ENCODE results near the gene ATE1. TPM values are rescaled to one million over a fixed set of nuclear protein-coding genes. Genes with fewer than 3 reads are reported as not detected.
"Not testable (repeated sequence)": the region's sequence is repeated elsewhere in the genome, so short reads cannot be mapped to it uniquely, and the experiment has no call there.

The ATE1 gene
- total RNA-seq, 1 donor from 2014 or later: 34.4 TPM

DNA sequence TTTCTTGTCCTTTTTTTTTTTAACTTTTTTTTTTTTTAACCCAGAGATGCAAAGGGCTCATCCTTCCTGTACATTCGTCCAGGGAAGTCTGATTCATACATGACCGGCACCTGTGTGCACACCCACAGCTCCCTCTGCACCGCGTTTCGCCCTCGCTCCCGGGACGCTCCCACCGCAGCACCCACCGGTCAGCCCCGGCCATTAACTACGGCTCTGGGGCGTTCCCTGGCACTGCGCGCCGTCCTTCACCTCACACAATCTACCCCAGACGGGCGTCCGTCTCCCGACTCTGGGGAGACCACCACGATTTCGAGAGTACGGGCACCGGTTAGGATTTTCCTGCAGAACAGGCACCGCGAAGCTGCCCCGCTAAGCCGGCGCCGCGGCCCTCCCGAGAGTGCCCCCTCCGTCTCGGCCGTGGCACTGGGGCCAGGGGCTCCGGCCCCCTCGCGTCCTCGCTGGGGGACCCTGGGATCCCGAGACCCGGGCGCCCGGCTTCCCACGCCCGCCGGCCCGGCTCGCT is 452 bp downstream of the ATE1 start:
- TF ChIP-seq CTCF (IDR thresholded peaks at IDR 0.05; ENCODE audit: borderline replicate concordance): no peak
- intact Hi-C loops (cut with micrococcal nuclease): no loop called here

GRCh38 chr10:121926671-121927317 is 1.0 kb downstream of the ATE1 start:
- intact Hi-C loops (cut with micrococcal nuclease): no loop called here
- peak overlapping the region; percentile 90 for H3K4me3 ChIP-seq
- H3K4me1 ChIP-seq: peaks cover 54% of the 10 kb centered on the region

More for the DNA sequence above, 452 bp downstream of the ATE1 start:
- H3K4me3 ChIP-seq: peak overlapping the region; percentile 90
- H3K36me3 ChIP-seq: peaks cover 7% of the 10 kb centered on the region
- H3K27ac ChIP-seq (replicated peaks): peak overlapping the region; percentile 98
- peak; percentile 60 for DNase-seq
- H3K9me3 ChIP-seq (replicated peaks): no peaks in the 10 kb centered on the region
- peaks cover 51% of the 10 kb centered on the region for H3K4me1 ChIP-seq
- no peaks in the 10 kb centered on the region for H3K27me3 ChIP-seq (ENCODE audit: low read depth)

GRCh38 chr10:121926157-121926556 is 1.7 kb downstream of the ATE1 start:
- Histone ChIP-seq H3K4me1 (peaks cover 60% of the 10 kb centered on the region), H3K4me3 (peak overlapping the region; percentile 90), H3K27ac (replicated peaks) (peak overlapping the region; percentile 98), H3K36me3 (peaks cover 7% of the 10 kb centered on the region), H3K9me3 (replicated peaks) (no peaks in the 10 kb centered on the region), H3K27me3 (ENCODE audit: low read depth) (no peaks in the 10 kb centered on the region)
- no peak for TF ChIP-seq CTCF (IDR thresholded peaks at IDR 0.05; ENCODE audit: borderline replicate concordance)
- intact Hi-C loops (cut with micrococcal nuclease): no loop called here
- no peak for DNase-seq

More at GRCh38 chr10:121926671-121927317, 1.0 kb downstream of the ATE1 start:
- H3K27ac ChIP-seq (replicated peaks): peak overlapping the region; percentile 98
- no peak for DNase-seq
- peaks cover 7% of the 10 kb centered on the region for H3K36me3 ChIP-seq
- H3K27me3 ChIP-seq (ENCODE audit: low read depth): no peaks in the 10 kb centered on the region
- no peak for TF ChIP-seq CTCF (IDR thresholded peaks at IDR 0.05; ENCODE audit: borderline replicate concordance)
- H3K9me3 ChIP-seq (replicated peaks): no peaks in the 10 kb centered on the region

GRCh38 chr10:121921238-121921931 is 6.4 kb downstream of the ATE1 start:
- peak overlapping the region; percentile 52 for H3K27ac ChIP-seq (replicated peaks)
- peaks cover 47% of the 10 kb centered on the region for H3K4me1 ChIP-seq
- intact Hi-C loops (cut with micrococcal nuclease): no loop called here
- H3K36me3 ChIP-seq: peaks cover 25% of the 10 kb centered on the region
- no peak for DNase-seq
- no peak overlapping the region for H3K4me3 ChIP-seq
- H3K9me3 ChIP-seq (replicated peaks): no peaks in the 10 kb centered on the region
- no peak for TF ChIP-seq CTCF (IDR thresholded peaks at IDR 0.05; ENCODE audit: borderline replicate concordance)
- H3K27me3 ChIP-seq (ENCODE audit: low read depth): no peaks in the 10 kb centered on the region

- DNase-seq: no peak
- intact Hi-C loops (cut with micrococcal nuclease): no loop called here
- no peaks in the 10 kb centered on the region for H3K9me3 ChIP-seq (replicated peaks)
- peaks cover 36% of the 10 kb centered on the region for H3K4me1 ChIP-seq
- no peak for TF ChIP-seq CTCF (IDR thresholded peaks at IDR 0.05; ENCODE audit: borderline replicate concordance)
- peaks cover 25% of the 10 kb centered on the region for H3K36me3 ChIP-seq
- no peaks in the 10 kb centered on the region for H3K27me3 ChIP-seq (ENCODE audit: low read depth)
- no peak overlapping the region for H3K27ac ChIP-seq (replicated peaks)
- no peak overlapping the region for H3K4me3 ChIP-seq
These were observed 8.2 kb downstream of the ATE1 start for GRCh38 chr10:121919666-121920065.

DNA sequence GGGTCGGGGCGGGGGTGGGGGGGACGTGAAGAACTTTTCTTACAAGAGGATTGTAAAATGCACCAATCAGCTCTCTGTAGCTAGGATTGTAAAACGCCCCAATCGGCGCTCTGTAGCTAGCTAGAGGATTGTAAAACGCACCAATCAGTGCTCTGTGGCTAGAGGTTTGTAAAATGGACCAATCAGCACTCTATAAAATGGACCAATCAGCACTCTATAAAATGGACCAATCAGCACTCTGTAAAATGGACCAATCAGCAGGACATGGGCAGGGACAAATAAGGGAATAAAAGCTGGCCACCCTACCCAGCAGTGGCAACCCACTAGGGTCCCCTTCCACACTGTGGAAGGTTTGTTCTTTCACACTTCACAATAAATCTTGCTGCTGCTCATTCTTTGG is 9.0 kb downstream of the ATE1 start:
- H3K4me3 ChIP-seq; H3K27ac ChIP-seq (replicated peaks); intact Hi-C loops (cut with micrococcal nuclease); H3K27me3 ChIP-seq (ENCODE audit: low read depth); H3K9me3 ChIP-seq (replicated peaks); DNase-seq: not testable (repeated sequence)
- peaks cover 27% of the 10 kb centered on the region for H3K36me3 ChIP-seq
- H3K4me1 ChIP-seq: peaks cover 35% of the 10 kb centered on the region

Measured in left ventricle myocardium inferior (tissue), 1 donor.